ENCODE results near the gene CSNK1G2. TPM values are rescaled to one million over a fixed set of nuclear protein-coding genes. Genes with fewer than 3 reads are reported as not detected.
A peak's percentile ranks its signal among the peaks of the same experiment; 100 is the strongest.

Gene CSNK1G2
- total and polyA plus RNA-seq, 2 of the 13 experiments (the other 11 are each of a cell fraction or from before 2014, with no cell fraction given): 53.8 to 72.5 TPM

- TF ChIP-seq MLXIP (CRISPR knock-in tag; IDR thresholded peaks at IDR 0.05; ENCODE audit: borderline replicate concordance) (no peak), KLF13 (CRISPR knock-in tag; IDR thresholded peaks at IDR 0.05) (no peak), HMGXB4 (CRISPR knock-in tag; IDR thresholded peaks at IDR 0.05; ENCODE audit: borderline replicate concordance in 1 of 2, low read depth in 1 of 2) (peak; percentile 57 to 66), WIZ (CRISPR knock-in tag; IDR thresholded peaks at IDR 0.05) (no peak), TFE3 (CRISPR knock-in tag; IDR thresholded peaks at IDR 0.05) (peak; percentile 97), MIER2 (CRISPR knock-in tag; IDR thresholded peaks at IDR 0.05) (no peak), SALL2 (CRISPR knock-in tag; IDR thresholded peaks at IDR 0.05) (peak; percentile 78), ZNF615 (CRISPR knock-in tag; IDR thresholded peaks at IDR 0.05; ENCODE audit: borderline replicate concordance) (no peak), JARID2 (CRISPR knock-in tag; IDR thresholded peaks at IDR 0.05; ENCODE audit: insufficient replicate concordance) (no peak), MYPOP (CRISPR knock-in tag; IDR thresholded peaks at IDR 0.05) (peak; percentile 85; the same call in 1 of the 2 replicates), JDP2 (CRISPR knock-in tag; IDR thresholded peaks at IDR 0.05; ENCODE audit: borderline replicate concordance) (no peak), ZNF503 (CRISPR knock-in tag; IDR thresholded peaks at IDR 0.05) (no peak; the same call in 1 of the 2 replicates), RARG (CRISPR knock-in tag; IDR thresholded peaks at IDR 0.05; ENCODE audit: low read depth) (no peak), RBM22 (optimal IDR thresholded peaks at IDR 0.05; ENCODE audit: low read length) (peak; percentile 67)
These were observed 35.7 kb upstream of the CSNK1G2 start, which contains the start of the genes ADAT3 and SCAMP4 (continued) for GRCh38 chr19:1905110-1905862.
